HepG2 (cell line): ENCODE results near the gene GYS2. TPM values are rescaled to one million over a fixed set of nuclear protein-coding genes. Genes with fewer than 3 reads are reported as not detected.

Experiments
- ATAC-seq: fragments of 200-7000 bp; cut with Tn5 transposase; 3 replicates; pipeline ENCODE4 v1.9.1; 2020; ENCODE audit warnings: mild to moderate bottlenecking, moderate library complexity
- BruUV-seq: library from RNA; stranded (reverse); fragments of 400-500 nt; replicated peaks from 2 replicates; lab custom pipeline; 2021; lab: Mats Ljungman, UMichigan
- CTCF ChIA-PET: fragments of 300-600 bp; formaldehyde crosslinking; extraction: SDS; loops from one replicate; lab custom pipeline; 2021; ENCODE audit warnings: low total read pairs, inconsistent platforms, low intra/inter-chr PET ratio; lab: Yijun Ruan, JAX
- POLR2A ChIA-PET: fragments of 350-600 bp; sonication (Branson Sonifier 250); formaldehyde crosslinking; loops from one replicate; lab custom pipeline; 2020; ENCODE audit warnings: antibody characterized with exemption, inconsistent platforms; lab: Yijun Ruan, JAX
- DNase-seq: peaks from one replicate; pipeline ENCODE4 v3.0.0-alpha.2; 2015; ENCODE audit warnings: low spot score
- FAIRE-seq: peaks from 3 replicates; lab custom pipeline; 2011; peaks lifted over from hg19 to GRCh38; lab: Jason Lieb, UNC
- H2AFZ ChIP-seq: one replicate; pipeline ENCODE4 v1.6.1; 2011; ENCODE audit warnings: low read length, inconsistent platforms
- H3K27ac ChIP-seq: fragments of 300-600 bp; 3 replicates; pipeline ENCODE4 v1.8.0; 2011; ENCODE audit warnings: mixed run types, mild to moderate bottlenecking, mixed read lengths, low read length, inconsistent platforms; ENCODE audit not compliant: insufficient read depth; ENCODE audit errors: extremely low read length
- H3K27me3 ChIP-seq, 2 experiments: fragments of 200-600 bp in 1 of 2; 2 replicates in 1 of 2; 3 replicates in 1 of 2; pipeline versions ENCODE4 v1.6.0 to v1.8.0; 2011; ENCODE audit warnings: low read length in 2 of 2, mild to moderate bottlenecking in 2 of 2, moderate library complexity in 2 of 2, inconsistent platforms in 1 of 2; ENCODE audit not compliant: insufficient read depth in 2 of 2, control insufficient read depth in 1 of 2
- H3K36me3 ChIP-seq, 2 experiments: fragments of 200-600 bp in 1 of 2; replicated peaks in 1 of 2; 2 replicates in 1 of 2; 3 replicates in 1 of 2; pipeline versions ENCODE4 v1.5.1 to v1.8.0; 2011; ENCODE audit warnings: low read length in 2 of 2, inconsistent platforms in 1 of 2; ENCODE audit not compliant: insufficient read depth in 2 of 2, control insufficient read depth in 1 of 2
- H3K4me1 ChIP-seq: 2 replicates; pipeline ENCODE4 v1.5.1; 2012; ENCODE audit warnings: low read length, inconsistent platforms; ENCODE audit not compliant: insufficient read depth
- H3K4me2 ChIP-seq: 2 replicates; pipeline ENCODE4 v1.6.0; 2011; ENCODE audit warnings: low read depth, low read length, inconsistent platforms
- H3K4me3 ChIP-seq, 3 experiments: fragments of 200-600 bp in 1 of 3; sonication (generic), shearing (Covaris generic) in 1 of 3; replicated peaks in 1 of 3; 2 replicates each; pipeline ENCODE4 v1.5.1; 2011 to 2016; ENCODE audit warnings: low read length in 3 of 3, inconsistent platforms in 2 of 3, low read depth in 2 of 3, mild to moderate bottlenecking in 2 of 3, control low read depth in 1 of 3, mixed read lengths in 1 of 3; ENCODE audit not compliant: insufficient read depth in 1 of 3
- H3K79me2 ChIP-seq: one replicate; pipeline ENCODE4 v1.6.1; 2011; ENCODE audit warnings: low read length, inconsistent platforms; ENCODE audit not compliant: insufficient read depth
- H3K9ac ChIP-seq: 2 replicates; pipeline ENCODE4 v1.6.0; 2011; ENCODE audit warnings: mild to moderate bottlenecking, low read depth, low read length, inconsistent platforms; ENCODE audit not compliant: insufficient read depth
- H3K9me3 ChIP-seq: 2 replicates; pipeline ENCODE4 v1.5.1; 2012; ENCODE audit warnings: mild to moderate bottlenecking, low read length
- H4K20me1 ChIP-seq: 2 replicates; pipeline ENCODE4 v1.6.0; 2011; ENCODE audit warnings: inconsistent platforms, mild to moderate bottlenecking, low read length, moderate library complexity; ENCODE audit not compliant: insufficient read depth
- CREB1 ChIP-seq, 2 experiments: fragments of 450-650 bp in 1 of 2; IDR thresholded peaks; 2 replicates each; pipeline ENCODE4 v1.6.1; 2016 to 2017; ENCODE audit warnings: control low read depth in 1 of 2, mild to moderate bottlenecking in 1 of 2, missing compliant biosample characterization in 1 of 2, missing genetic modification characterization in 1 of 2
- FOXP1 ChIP-seq, 2 experiments: fragments of 450-650 bp in 1 of 2; IDR thresholded peaks; 2 replicates each; pipeline ENCODE4 v1.6.1; 2017 to 2018; ENCODE audit warnings: antibody characterized with exemption in 1 of 2
- FUBP1 ChIP-seq: sonication (generic); formaldehyde crosslinking; IDR thresholded peaks from 2 replicates; pipeline ENCODE4 v1.5.1; 2020; ENCODE audit warnings: missing genetic modification reagents, mild to moderate bottlenecking, borderline replicate concordance
- ISX ChIP-seq: sonication (generic); formaldehyde crosslinking; conservative IDR thresholded peaks from 2 replicates; pipeline ENCODE4 v1.5.0; 2020; ENCODE audit warnings: missing genetic modification reagents
- KDM4B ChIP-seq: sonication (generic); formaldehyde crosslinking; IDR thresholded peaks from 2 replicates; pipeline ENCODE4 v1.4.0; 2020; ENCODE audit warnings: missing genetic modification reagents
- MXI1 ChIP-seq: IDR thresholded peaks from 3 replicates; pipeline ENCODE4 v1.6.1; 2012; ENCODE audit warnings: low read depth, low read length, inconsistent platforms, borderline replicate concordance
- PAXIP1 ChIP-seq: sonication (generic); formaldehyde crosslinking; conservative IDR thresholded peaks from 2 replicates; pipeline ENCODE4 v1.4.0; 2020; ENCODE audit warnings: mild to moderate bottlenecking, missing genetic modification reagents, moderate library complexity
- PBX3 ChIP-seq: sonication (generic); formaldehyde crosslinking; IDR thresholded peaks from 2 replicates; pipeline ENCODE4 v1.8.1; 2023; ENCODE audit warnings: missing genetic modification reagents, inconsistent platforms, borderline replicate concordance
- REL ChIP-seq: sonication (generic); formaldehyde crosslinking; conservative IDR thresholded peaks from 2 replicates; pipeline ENCODE4 v1.8.0; 2022; ENCODE audit warnings: mild to moderate bottlenecking, missing genetic modification reagents, moderate library complexity
- SMC3 ChIP-seq: IDR thresholded peaks from 2 replicates; pipeline ENCODE4 v1.6.1; 2011; ENCODE audit warnings: low read length, improper control_type of control experiment
- SOX6 ChIP-seq, 2 experiments: fragments of 450-650 bp in 1 of 2; sonication (generic) in 1 of 2; formaldehyde crosslinking in 1 of 2; IDR thresholded peaks; 2 replicates each; pipeline versions ENCODE4 v1.4.0 to v1.6.1; 2017 to 2020; ENCODE audit warnings: antibody characterized with exemption in 1 of 2, mild to moderate bottlenecking in 1 of 2, missing genetic modification reagents in 1 of 2
- WGBS: methylation state at CpG from one replicate; pipeline ENCODE4 v1.1.6; 2017; ENCODE audit warnings: low lambda C conversion rate; 5-methylcytosine and 5-hydroxymethylcytosine counted together
- in situ Hi-C: cut with HindIII; loops from 2 replicates; pipeline ENCODE4 v1.10.0; 2017; ENCODE audit warnings: low pct_unique_long_range_greater_than_20kb; ENCODE audit not compliant: extremely low pct_ligation_motif_present
- intact Hi-C: fragments of 100-400 bp; cut with micrococcal nuclease; formaldehyde crosslinking; loops from one replicate; pipeline ENCODE4 v1.10.0; 2022; ENCODE audit not compliant: unreplicated experiment
- polyA plus RNA-seq, 8 experiments: library from polyadenylated mRNA; depleted of rRNA in 3 of 8; stranded (reverse) in 7 of 8; unstranded in 1 of 8; fragments of >200 nt; fragmentation: Illumina TruSeq in 4 of 8; extraction: Trizol in 4 of 8; gene quantifications; 2 replicates each; pipeline versions ENCODE4 v1.2.1 to v1.2.3, GENCODE V29; 2011 to 2016; ENCODE audit warnings: low read depth in 4 of 8, missing spikeins in 1 of 8, mixed read lengths in 1 of 8; ENCODE audit not compliant: insufficient read depth in 1 of 8
- total RNA-seq, 5 experiments: library from RNA; depleted of rRNA; stranded (reverse); fragments of >200 nt; fragmentation: Illumina TruSeq; extraction: Trizol; gene quantifications; 2 replicates each; pipeline ENCODE4 v1.2.3, GENCODE V29; 2016; ENCODE audit warnings: low read depth in 1 of 5
- TF ChIP-seq, protein P1 (sequence below): IDR thresholded peaks from 2 replicates; pipeline ENCODE4 v1.4.0; 2020; ENCODE audit warnings: mild to moderate bottlenecking, missing genetic modification reagents

GYS2 gene
- total and polyA plus RNA-seq, 2 of the 13 experiments (the other 11 are each of a cell fraction or from before 2014, with no cell fraction given) = not detected

- intact Hi-C loops = no loop called here
- Histone ChIP-seq H4K20me1 (no peaks in the 10 kb centered on the region), H3K9me3 (no peaks in the 10 kb centered on the region), H3K4me2 (no peak overlapping the region), H3K36me3 (no peaks in the 10 kb centered on the region), H3K27me3 (no peaks in the 10 kb centered on the region), H3K9ac (no peak overlapping the region), H3K27ac (no peak overlapping the region), H3K79me2 (no peaks in the 10 kb centered on the region), H3K4me1 (peaks cover 9% of the 10 kb centered on the region), H2AFZ (no peak overlapping the region), H3K4me3 (no peak overlapping the region)
- ATAC-seq (peak; percentile 92), FAIRE-seq (no peak), DNase-seq (no peak)
- in situ Hi-C loops = no loop called here
- POLR2A ChIA-PET = interaction anchor here (1.0 kb wide), 1 partner anchor 12 kb away, joined by 3 read pairs; no protein-coding TSS in a partner anchor
- 22% methylated on average over 4 of the region's 4 CpGs for WGBS
- CTCF ChIA-PET = no interaction called here
- BruUV-seq = no TSS peak
- TF ChIP-seq ISX (CRISPR knock-in tag) = no peak
- no peak for TF ChIP-seq REL
- no peak for TF ChIP-seq CREB1 (IDR thresholded peaks at IDR 0.05)
- peak; percentile 61; the same call in 1 of the 2 replicates for TF ChIP-seq CREB1 (CRISPR knock-in tag; IDR thresholded peaks at IDR 0.05)
- TF ChIP-seq SMC3 = no peak
- TF ChIP-seq FUBP1 (CRISPR knock-in tag) = no peak
- no peak for TF ChIP-seq MXI1
- no peak for TF ChIP-seq KDM4B
- no peak for TF ChIP-seq FOXP1 (IDR thresholded peaks at IDR 0.05)
- peak; percentile 11; the same call in 1 of the 2 replicates for TF ChIP-seq FOXP1 (CRISPR knock-in tag; IDR thresholded peaks at IDR 0.05)
- TF ChIP-seq SOX6 (IDR thresholded peaks at IDR 0.05) = no peak
- TF ChIP-seq SOX6 (CRISPR knock-in tag; IDR thresholded peaks at IDR 0.05) = peak; percentile 20; the same call in 1 of the 2 replicates
- peak; percentile 70 for TF ChIP-seq PAXIP1 (CRISPR knock-in tag)
- no peak for TF ChIP-seq PBX3 (CRISPR knock-in tag)
- TF ChIP-seq, protein P1, sequence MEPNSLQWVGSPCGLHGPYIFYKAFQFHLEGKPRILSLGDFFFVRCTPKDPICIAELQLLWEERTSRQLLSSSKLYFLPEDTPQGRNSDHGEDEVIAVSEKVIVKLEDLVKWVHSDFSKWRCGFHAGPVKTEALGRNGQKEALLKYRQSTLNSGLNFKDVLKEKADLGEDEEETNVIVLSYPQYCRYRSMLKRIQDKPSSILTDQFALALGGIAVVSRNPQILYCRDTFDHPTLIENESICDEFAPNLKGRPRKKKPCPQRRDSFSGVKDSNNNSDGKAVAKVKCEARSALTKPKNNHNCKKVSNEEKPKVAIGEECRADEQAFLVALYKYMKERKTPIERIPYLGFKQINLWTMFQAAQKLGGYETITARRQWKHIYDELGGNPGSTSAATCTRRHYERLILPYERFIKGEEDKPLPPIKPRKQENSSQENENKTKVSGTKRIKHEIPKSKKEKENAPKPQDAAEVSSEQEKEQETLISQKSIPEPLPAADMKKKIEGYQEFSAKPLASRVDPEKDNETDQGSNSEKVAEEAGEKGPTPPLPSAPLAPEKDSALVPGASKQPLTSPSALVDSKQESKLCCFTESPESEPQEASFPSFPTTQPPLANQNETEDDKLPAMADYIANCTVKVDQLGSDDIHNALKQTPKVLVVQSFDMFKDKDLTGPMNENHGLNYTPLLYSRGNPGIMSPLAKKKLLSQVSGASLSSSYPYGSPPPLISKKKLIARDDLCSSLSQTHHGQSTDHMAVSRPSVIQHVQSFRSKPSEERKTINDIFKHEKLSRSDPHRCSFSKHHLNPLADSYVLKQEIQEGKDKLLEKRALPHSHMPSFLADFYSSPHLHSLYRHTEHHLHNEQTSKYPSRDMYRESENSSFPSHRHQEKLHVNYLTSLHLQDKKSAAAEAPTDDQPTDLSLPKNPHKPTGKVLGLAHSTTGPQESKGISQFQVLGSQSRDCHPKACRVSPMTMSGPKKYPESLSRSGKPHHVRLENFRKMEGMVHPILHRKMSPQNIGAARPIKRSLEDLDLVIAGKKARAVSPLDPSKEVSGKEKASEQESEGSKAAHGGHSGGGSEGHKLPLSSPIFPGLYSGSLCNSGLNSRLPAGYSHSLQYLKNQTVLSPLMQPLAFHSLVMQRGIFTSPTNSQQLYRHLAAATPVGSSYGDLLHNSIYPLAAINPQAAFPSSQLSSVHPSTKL (CRISPR knock-in tag) = peak; percentile 30; the same call in 1 of the 2 replicates
These were observed 30.8 kb downstream of the GYS2 start for GRCh38 chr12:21573733-21574358.
